Measurements from ENCODE around the gene EXOC6B. TPM values are rescaled to one million over a fixed set of nuclear protein-coding genes. Genes with fewer than 3 reads are reported as not detected.
A peak's percentile ranks its signal among the peaks of the same experiment; 100 is the strongest.

EXOC6B gene
- total RNA-seq, 1 donor from 2014 or later, result 13.8 TPM

- intact Hi-C loops (cut with micrococcal nuclease), result loop anchor here (5.0 to 10.0 kb wide), 3 partner anchors 427 to 1147 kb away; partner anchors contain the start of genes EGR4 and EMX1
- DNase-seq, result no peak
- Mint-ChIP-seq H3K9me3 (peaks cover 4% of the 10 kb centered on the region), H3K27me3 (peaks cover 68% of the 10 kb centered on the region), H3K4me1 (peaks cover 47% of the 10 kb centered on the region), H3K36me3 (ENCODE audit: low read depth) (no peaks in the 10 kb centered on the region), H3K27ac (no peak overlapping the region), H3K4me3 (peak overlapping the region; percentile 83)
- POLR2A ChIA-PET, result no interaction called here
- TF ChIP-seq, protein P1, sequence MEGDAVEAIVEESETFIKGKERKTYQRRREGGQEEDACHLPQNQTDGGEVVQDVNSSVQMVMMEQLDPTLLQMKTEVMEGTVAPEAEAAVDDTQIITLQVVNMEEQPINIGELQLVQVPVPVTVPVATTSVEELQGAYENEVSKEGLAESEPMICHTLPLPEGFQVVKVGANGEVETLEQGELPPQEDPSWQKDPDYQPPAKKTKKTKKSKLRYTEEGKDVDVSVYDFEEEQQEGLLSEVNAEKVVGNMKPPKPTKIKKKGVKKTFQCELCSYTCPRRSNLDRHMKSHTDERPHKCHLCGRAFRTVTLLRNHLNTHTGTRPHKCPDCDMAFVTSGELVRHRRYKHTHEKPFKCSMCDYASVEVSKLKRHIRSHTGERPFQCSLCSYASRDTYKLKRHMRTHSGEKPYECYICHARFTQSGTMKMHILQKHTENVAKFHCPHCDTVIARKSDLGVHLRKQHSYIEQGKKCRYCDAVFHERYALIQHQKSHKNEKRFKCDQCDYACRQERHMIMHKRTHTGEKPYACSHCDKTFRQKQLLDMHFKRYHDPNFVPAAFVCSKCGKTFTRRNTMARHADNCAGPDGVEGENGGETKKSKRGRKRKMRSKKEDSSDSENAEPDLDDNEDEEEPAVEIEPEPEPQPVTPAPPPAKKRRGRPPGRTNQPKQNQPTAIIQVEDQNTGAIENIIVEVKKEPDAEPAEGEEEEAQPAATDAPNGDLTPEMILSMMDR (IDR thresholded peaks at IDR 0.05), result no peak
- CTCF ChIA-PET, result no interaction called here
- ATAC-seq (ENCODE audit: low read depth), result no peak
These were observed 677.6 kb downstream of the EXOC6B start for GRCh38 chr2:72148003-72148836.

DNA sequence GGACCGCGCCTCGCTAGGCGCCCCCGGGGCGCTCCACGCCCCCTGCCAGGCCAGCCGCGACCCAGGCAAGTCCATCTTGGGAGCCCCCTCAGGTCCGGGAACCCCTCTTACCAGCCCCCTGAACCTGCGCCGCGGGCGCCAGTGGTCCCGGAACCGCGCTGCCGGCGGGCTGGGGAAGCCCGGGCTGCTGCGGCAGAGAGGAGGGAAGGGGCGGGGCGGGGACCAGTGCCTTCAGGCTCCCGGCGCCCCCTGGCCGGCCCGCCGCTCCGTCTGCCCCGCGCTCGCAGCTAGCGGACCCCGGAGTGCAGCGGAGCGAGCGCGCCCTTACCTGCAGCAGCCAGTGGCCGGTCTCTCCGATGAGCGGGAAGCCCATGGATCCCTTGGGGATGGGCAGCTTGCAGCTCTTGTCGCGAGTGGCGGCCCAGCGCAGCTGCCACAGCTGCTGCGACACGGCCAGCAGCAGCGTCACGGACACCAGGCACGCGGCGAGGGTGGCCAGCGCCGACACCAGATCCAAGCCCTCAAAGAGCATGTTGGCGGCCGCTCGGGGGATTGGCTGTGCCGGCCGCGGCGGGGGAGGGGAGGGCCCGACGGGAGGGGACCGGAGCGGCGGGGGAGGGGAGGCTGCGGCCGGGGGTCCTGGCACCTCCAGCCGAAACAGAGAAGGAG, 678.4 kb downstream of the EXOC6B start, which contains the start of gene CYP26B1:
Gene CYP26B1 (minus strand): TSS at position 560 of the 669 bp plus-strand sequence. CDS start 28 bp downstream, at position 532.
- peak within 1 kb of the TSS; percentile 83 for H3K4me3 Mint-ChIP-seq
- no peak for DNase-seq
- H3K9me3 Mint-ChIP-seq, result peaks cover 4% of the 10 kb centered on the region
- H3K4me1 Mint-ChIP-seq, result peaks cover 47% of the 10 kb centered on the region
- H3K27ac Mint-ChIP-seq, result no peak within 1 kb of the TSS
- ATAC-seq (ENCODE audit: low read depth), result no peak
- intact Hi-C loops (cut with micrococcal nuclease), result loop anchor here (5.0 to 10.0 kb wide), 3 partner anchors 427 to 1147 kb away; partner anchors contain the start of genes EGR4 and EMX1
- no peaks in the 10 kb centered on the region for H3K36me3 Mint-ChIP-seq (ENCODE audit: low read depth)
- ChIA-PET POLR2A (no interaction called here), CTCF (no interaction called here)
- H3K27me3 Mint-ChIP-seq, result peaks cover 66% of the 10 kb centered on the region
- TF ChIP-seq, protein P1 (IDR thresholded peaks at IDR 0.05), result no peak

GRCh38 chr2:72146347-72147302, 679.2 kb downstream of the EXOC6B start:
- H3K4me3 Mint-ChIP-seq, result peak overlapping the region; percentile 40
- no peak for DNase-seq
- H3K27ac Mint-ChIP-seq, result no peak overlapping the region
- ChIA-PET CTCF (no interaction called here), POLR2A (no interaction called here)
- no peaks in the 10 kb centered on the region for H3K36me3 Mint-ChIP-seq (ENCODE audit: low read depth)
- H3K4me1 Mint-ChIP-seq, result peaks cover 47% of the 10 kb centered on the region
- intact Hi-C loops (cut with micrococcal nuclease), result loop anchor here (5.0 to 10.0 kb wide), 3 partner anchors 428 to 1148 kb away; partner anchors contain the start of genes EGR4 and EMX1
- TF ChIP-seq, protein P1 (IDR thresholded peaks at IDR 0.05), result no peak
- ATAC-seq (ENCODE audit: low read depth), result no peak
- peaks cover 67% of the 10 kb centered on the region for H3K27me3 Mint-ChIP-seq
- peaks cover 4% of the 10 kb centered on the region for H3K9me3 Mint-ChIP-seq

- ChIA-PET POLR2A (no interaction called here), CTCF (no interaction called here)
- TF ChIP-seq, protein P1 (IDR thresholded peaks at IDR 0.05), result no peak
- Mint-ChIP-seq H3K4me1 (peaks cover 47% of the 10 kb centered on the region), H3K27me3 (peaks cover 61% of the 10 kb centered on the region), H3K9me3 (peaks cover 4% of the 10 kb centered on the region), H3K36me3 (ENCODE audit: low read depth) (no peaks in the 10 kb centered on the region), H3K27ac (peak overlapping the region; percentile 30), H3K4me3 (peak overlapping the region; percentile 66)
- intact Hi-C loops (cut with micrococcal nuclease), result loop anchor here (5.0 to 10.0 kb wide), 3 partner anchors 429 to 1149 kb away; partner anchors contain the start of genes EGR4 and EMX1
- ATAC-seq (ENCODE audit: low read depth), result no peak
- no peak for DNase-seq
These were observed 680.0 kb downstream of the EXOC6B start for GRCh38 chr2:72145658-72146329.

Measured in activated B cell treated with CpG ODN at 0.5 μM for 24 hours (primary cell).